IgD-negative memory B cell (primary cell): ENCODE measurements around the gene NDUFAF4. TPM values are rescaled to one million over a fixed set of nuclear protein-coding genes. Genes with fewer than 3 reads are reported as not detected.
"Not testable (repeated sequence)": the region's sequence is repeated elsewhere in the genome, so short reads cannot be mapped to it uniquely, and the experiment has no call there.

Source experiments
- H3K27ac Mint-ChIP-seq, 3 donors: one replicate each; pipeline ENCODE4 v1.8.0; 2020 to 2022; ENCODE audit warnings: mild to moderate bottlenecking in 3 of 3, mixed read lengths in 3 of 3, moderate library complexity in 1 of 3
- H3K27me3 Mint-ChIP-seq: one replicate; pipeline ENCODE4 v1.8.0; 2021; ENCODE audit warnings: mixed read lengths
- H3K36me3 Mint-ChIP-seq: one replicate; pipeline ENCODE4 v1.8.0; 2020; ENCODE audit warnings: mild to moderate bottlenecking, mixed read lengths
- H3K4me1 Mint-ChIP-seq, 3 donors: one replicate each; pipeline ENCODE4 v1.8.0; 2020 to 2022; ENCODE audit warnings: mixed read lengths in 3 of 3, mild to moderate bottlenecking in 1 of 3
- H3K4me3 Mint-ChIP-seq, 4 donors: one replicate each; pipeline ENCODE4 v1.8.0; 2020 to 2022; ENCODE audit warnings: mild to moderate bottlenecking in 4 of 4, mixed read lengths in 4 of 4, moderate library complexity in 3 of 4
- H3K9me3 Mint-ChIP-seq, 3 donors: one replicate each; pipeline ENCODE4 v1.8.0; 2020 to 2021; ENCODE audit warnings: mixed read lengths in 3 of 3, mild to moderate bottlenecking in 1 of 3
- polyA plus RNA-seq: library from polyadenylated mRNA; unstranded; fragments of 300-500 nt; fragmentation: Illumina TruSeq; gene quantifications from one replicate; pipeline ENCODE4 v1.2.3, GENCODE V29; 2021

NDUFAF4 gene
- polyA plus RNA-seq, 1 donor from 2014 or later = 134 TPM

GRCh38 chr6:96917098-96917497, 19.4 kb upstream of the NDUFAF4 start:
- Mint-ChIP-seq H3K27ac (no peak overlapping the region), H3K4me3 (no peak overlapping the region), H3K9me3 (no peaks in the 10 kb centered on the region), H3K36me3 (no peaks in the 10 kb centered on the region), H3K4me1 (peaks cover 0 to 6% (median 4%) of the 10 kb centered on the region in 3 donors), H3K27me3 (peaks cover 23% of the 10 kb centered on the region)

- Mint-ChIP-seq H3K4me3 (no peak overlapping the region), H3K9me3 (no peaks in the 10 kb centered on the region), H3K4me1 (peaks cover 0 to 7% (median 3%) of the 10 kb centered on the region in 3 donors), H3K36me3 (peaks cover 2% of the 10 kb centered on the region), H3K27ac (no peak overlapping the region), H3K27me3 (peaks cover 31% of the 10 kb centered on the region)
Observed at GRCh38 chr6:96913621-96914020, 15.9 kb upstream of the NDUFAF4 start.

- Mint-ChIP-seq H3K9me3 (no peaks in the 10 kb centered on the region), H3K4me3 (peak overlapping the region in 1 of 4 donors; percentile 15), H3K4me1 (peaks cover 0 to 7% (median 3%) of the 10 kb centered on the region in 3 donors), H3K36me3 (peaks cover 2% of the 10 kb centered on the region), H3K27ac (no peak overlapping the region), H3K27me3 (peaks cover 31% of the 10 kb centered on the region)
Observed at GRCh38 chr6:96911751-96912150, 14.1 kb upstream of the NDUFAF4 start.

- Mint-ChIP-seq H3K27ac (no peak overlapping the region), H3K36me3 (peaks cover 2% of the 10 kb centered on the region), H3K4me1 (peaks cover 0 to 7% (median 3%) of the 10 kb centered on the region in 3 donors), H3K9me3 (no peaks in the 10 kb centered on the region), H3K4me3 (no peak overlapping the region), H3K27me3 (peaks cover 31% of the 10 kb centered on the region)
Observed at GRCh38 chr6:96911171-96911570, 13.5 kb upstream of the NDUFAF4 start.

- no peaks in the 10 kb centered on the region for H3K9me3 Mint-ChIP-seq
- H3K27ac Mint-ChIP-seq = no peak overlapping the region
- peaks cover 0 to 7% (median 3%) of the 10 kb centered on the region in 3 donors for H3K4me1 Mint-ChIP-seq
- H3K36me3 Mint-ChIP-seq = peaks cover 2% of the 10 kb centered on the region
- peaks cover 30% of the 10 kb centered on the region for H3K27me3 Mint-ChIP-seq
- no peak overlapping the region for H3K4me3 Mint-ChIP-seq
Observed at GRCh38 chr6:96909811-96910210, 12.1 kb upstream of the NDUFAF4 start.

GRCh38 chr6:96907498-96907897, 9.8 kb upstream of the NDUFAF4 start:
- Mint-ChIP-seq H3K4me3 (no peak overlapping the region), H3K27me3 (peaks cover 15% of the 10 kb centered on the region), H3K27ac (peak overlapping the region in 1 of 3 donors; percentile 14), H3K9me3 (no peaks in the 10 kb centered on the region), H3K36me3 (peaks cover 2% of the 10 kb centered on the region), H3K4me1 (peaks cover 0 to 8% (median 7%) of the 10 kb centered on the region in 3 donors)

GRCh38 chr6:96900873-96901272, 3.2 kb upstream of the NDUFAF4 start:
- no peaks in the 10 kb centered on the region for H3K9me3 Mint-ChIP-seq

GRCh38 chr6:96899451-96899998, 1.8 kb upstream of the NDUFAF4 start:
- peak overlapping the region in 2 of 4 donors; percentile 34 to 46 for H3K4me3 Mint-ChIP-seq

More at GRCh38 chr6:96900873-96901272, 3.2 kb upstream of the NDUFAF4 start:
- Mint-ChIP-seq H3K27ac (peak overlapping the region in 1 of 3 donors; percentile 25), H3K27me3 (peaks cover 6% of the 10 kb centered on the region), H3K4me1 (peaks cover 21 to 29% (median 24%) of the 10 kb centered on the region in 3 donors), H3K36me3 (peaks cover 2% of the 10 kb centered on the region), H3K4me3 (no peak overlapping the region)

GRCh38 chr6:96899019-96899418, 1.3 kb upstream of the NDUFAF4 start:
- Mint-ChIP-seq H3K27ac (peak overlapping the region in 1 of 3 donors; percentile 65), H3K4me3 (peak overlapping the region in 2 of 4 donors; percentile 46 to 98), H3K9me3 (no peaks in the 10 kb centered on the region)

More at GRCh38 chr6:96899451-96899998, 1.8 kb upstream of the NDUFAF4 start:
- Mint-ChIP-seq H3K27ac (peak overlapping the region in 1 of 3 donors; percentile 65), H3K4me1 (peaks cover 21 to 32% (median 30%) of the 10 kb centered on the region in 3 donors), H3K9me3 (no peaks in the 10 kb centered on the region), H3K36me3 (peaks cover 2% of the 10 kb centered on the region), H3K27me3 (peaks cover 6% of the 10 kb centered on the region)

GRCh38 chr6:96898241-96898851, 655 bp upstream of the NDUFAF4 start:
- peaks cover 6% of the 10 kb centered on the region for H3K27me3 Mint-ChIP-seq
- H3K9me3 Mint-ChIP-seq = no peaks in the 10 kb centered on the region
- H3K27ac Mint-ChIP-seq = peak overlapping the region; percentile 85 to 98 (median 98)
- H3K4me1 Mint-ChIP-seq = peaks cover 21 to 36% (median 34%) of the 10 kb centered on the region in 3 donors
- peaks cover 4% of the 10 kb centered on the region for H3K36me3 Mint-ChIP-seq
- peak overlapping the region; percentile 98 to 99 (median 98) for H3K4me3 Mint-ChIP-seq

More at GRCh38 chr6:96899019-96899418, 1.3 kb upstream of the NDUFAF4 start:
- peaks cover 21 to 35% (median 33%) of the 10 kb centered on the region in 3 donors for H3K4me1 Mint-ChIP-seq
- peaks cover 2% of the 10 kb centered on the region for H3K36me3 Mint-ChIP-seq
- peaks cover 6% of the 10 kb centered on the region for H3K27me3 Mint-ChIP-seq

GRCh38 chr6:96889146-96889545, 8.5 kb downstream of the NDUFAF4 start:
- peaks cover 6 to 8% (median 6%) of the 10 kb centered on the region in 3 donors for H3K4me1 Mint-ChIP-seq
- no peak overlapping the region for H3K4me3 Mint-ChIP-seq
- no peaks in the 10 kb centered on the region for H3K27me3 Mint-ChIP-seq
- H3K27ac Mint-ChIP-seq = no peak overlapping the region
- peaks cover 2% of the 10 kb centered on the region for H3K36me3 Mint-ChIP-seq
- H3K9me3 Mint-ChIP-seq = no peaks in the 10 kb centered on the region

- peaks cover 3 to 8% (median 5%) of the 10 kb centered on the region in 3 donors for H3K4me1 Mint-ChIP-seq
- no peaks in the 10 kb centered on the region for H3K9me3 Mint-ChIP-seq
- H3K27me3 Mint-ChIP-seq = no peaks in the 10 kb centered on the region
- no peak overlapping the region for H3K4me3 Mint-ChIP-seq
- no peaks in the 10 kb centered on the region for H3K36me3 Mint-ChIP-seq
- H3K27ac Mint-ChIP-seq = no peak overlapping the region
Observed at GRCh38 chr6:96888745-96889144, 8.9 kb downstream of the NDUFAF4 start.

- Mint-ChIP-seq H3K27ac (no peak overlapping the region), H3K27me3 (no peaks in the 10 kb centered on the region), H3K4me3 (no peak overlapping the region), H3K4me1 (peaks cover 3 to 8% (median 5%) of the 10 kb centered on the region in 3 donors), H3K9me3 (no peaks in the 10 kb centered on the region), H3K36me3 (no peaks in the 10 kb centered on the region)
Observed at GRCh38 chr6:96886519-96886918, 11.2 kb downstream of the NDUFAF4 start.

- peak overlapping the region in 2 of 4 donors; percentile 37 to 55 for H3K4me3 Mint-ChIP-seq
Observed at GRCh38 chr6:96885187-96885631, 12.5 kb downstream of the NDUFAF4 start.

GRCh38 chr6:96878143-96878542, 19.5 kb downstream of the NDUFAF4 start:
- H3K36me3 Mint-ChIP-seq = peaks cover 1% of the 10 kb centered on the region
- H3K9me3 Mint-ChIP-seq = no peaks in the 10 kb centered on the region
- H3K27ac Mint-ChIP-seq = no peak overlapping the region
- H3K27me3 Mint-ChIP-seq = no peaks in the 10 kb centered on the region
- no peaks in the 10 kb centered on the region for H3K4me1 Mint-ChIP-seq
- H3K4me3 Mint-ChIP-seq = no peak overlapping the region

More at GRCh38 chr6:96885187-96885631, 12.5 kb downstream of the NDUFAF4 start:
- H3K36me3 Mint-ChIP-seq, H3K4me1 Mint-ChIP-seq, H3K27me3 Mint-ChIP-seq, H3K27ac Mint-ChIP-seq, H3K9me3 Mint-ChIP-seq: not testable (repeated sequence)
